ENCODE measurements around the gene BAHCC1.

The BAHCC1 gene

GRCh38 chr17:81367171-81367570 lies 28.1 kb upstream of the BAHCC1 start (continued):
- TF ChIP-seq ZNF629 (tag by site-specific recombination; IDR thresholded peaks at IDR 0.05) = no peak

GRCh38 chr17:81368161-81369022 lies 26.9 kb upstream of the BAHCC1 start:
- ChIA-PET CTCF (interaction anchor here (1.0 kb wide), 1 partner anchor 34 kb away, joined by 8 read pairs; no protein-coding TSS in a partner anchor), POLR2A (interaction anchor here (0.6 kb wide), 1 partner anchor 105 kb away, joined by 3 read pairs; no protein-coding TSS in a partner anchor)
- Histone ChIP-seq H3K4me1 (ENCODE audit: control insufficient read depth, insufficient read depth, low read length) (peaks cover 4% of the 10 kb centered on the region; the same call in 1 of the 2 replicates), H3K9me3 (ENCODE audit: control insufficient read depth, insufficient read depth, low read depth, low read length) (no peaks in the 10 kb centered on the region), H3K36me3 (ENCODE audit: control insufficient read depth in 2 of 2, insufficient read depth in 1 of 2, low read length in 2 of 2) (no peaks in the 10 kb centered on the region), H3K4me3 (ENCODE audit: low read depth, low read length) (no peak overlapping the region), H3K27ac (ENCODE audit: extremely low read depth, low read depth, low read length) (no peak overlapping the region)
- TF ChIP-seq ZNF600 (tag by site-specific recombination; IDR thresholded peaks at IDR 0.05) (0 out of 2 replicates have a peak, but pooled peaks have one; percentile 11), ZNF211 (tag by site-specific recombination; IDR thresholded peaks at IDR 0.05; ENCODE audit: low read depth) (no peak)

GRCh38 chr17:81370294-81370693 lies 25.0 kb upstream of the BAHCC1 start:
- Histone ChIP-seq H3K4me1 (ENCODE audit: control insufficient read depth, insufficient read depth, low read length) (peaks cover 4% of the 10 kb centered on the region; the same call in 1 of the 2 replicates), H3K36me3 (ENCODE audit: control insufficient read depth in 2 of 2, insufficient read depth in 1 of 2, low read length in 2 of 2) (no peaks in the 10 kb centered on the region), H3K4me3 (ENCODE audit: low read depth, low read length) (no peak overlapping the region), H3K27ac (ENCODE audit: extremely low read depth, low read depth, low read length) (no peak overlapping the region), H3K9me3 (ENCODE audit: control insufficient read depth, insufficient read depth, low read depth, low read length) (no peaks in the 10 kb centered on the region)
- CTCF ChIA-PET = no interaction called here
- TF ChIP-seq ZBTB1 (tag by site-specific recombination; IDR thresholded peaks at IDR 0.05) (no peak), ZNF398 (tag by site-specific recombination; IDR thresholded peaks at IDR 0.05) (no peak), ZNF211 (tag by site-specific recombination; IDR thresholded peaks at IDR 0.05; ENCODE audit: low read depth) (no peak), ZNF785 (tag by site-specific recombination; IDR thresholded peaks at IDR 0.05) (no peak), ZNF335 (tag by site-specific recombination; conservative IDR thresholded peaks at IDR 0.05) (no peak), ZNF777 (tag by site-specific recombination; IDR thresholded peaks at IDR 0.05; ENCODE audit: borderline replicate concordance) (no peak), OVOL3 (tag by site-specific recombination; IDR thresholded peaks at IDR 0.05) (no peak), ZNF138 (tag by site-specific recombination; IDR thresholded peaks at IDR 0.05; ENCODE audit: borderline replicate concordance) (no peak), ZXDB (tag by site-specific recombination; IDR thresholded peaks at IDR 0.05) (no peak), ZBTB8A (tag by site-specific recombination; IDR thresholded peaks at IDR 0.05) (no peak), ZNF292 (tag by site-specific recombination; IDR thresholded peaks at IDR 0.05; ENCODE audit: borderline replicate concordance, low read depth) (no peak), ZNF488 (tag by site-specific recombination; IDR thresholded peaks at IDR 0.05) (no peak), GLI4 (tag by site-specific recombination; IDR thresholded peaks at IDR 0.05) (no peak), ZNF664 (tag by site-specific recombination; IDR thresholded peaks at IDR 0.05) (no peak), ZNF707 (tag by site-specific recombination; IDR thresholded peaks at IDR 0.05) (no peak)
- POLR2A ChIA-PET = interaction anchor here (1.5 kb wide), 1 partner anchor 25 kb away, joined by 5 read pairs; the partner anchor contains the start of gene BAHCC1

Measured in HEK293 (cell line).